ENCODE results near the gene SORCS2. TPM values are rescaled to one million over a fixed set of nuclear protein-coding genes. Genes with fewer than 3 reads are reported as not detected.

Gene SORCS2
- total and polyA plus RNA-seq, 2 donors: 2.2 to 2.7 TPM

- 87% methylated on average over 13 of the region's 13 CpGs for WGBS
- no peaks in the 10 kb centered on the region for H3K4me1 ChIP-seq (ENCODE audit: control insufficient read depth in 2 of 2, insufficient read depth in 2 of 2, low read length in 2 of 2)
- no peaks in the 10 kb centered on the region for H3K36me3 ChIP-seq (ENCODE audit: control insufficient read depth in 2 of 2, insufficient read depth in 2 of 2, low read length in 1 of 2)
- DNase-seq (ENCODE audit: low read depth in 6 of 9, low spot score in 9 of 9): no peak
- no peak overlapping the region for H3K27ac ChIP-seq (ENCODE audit: low read depth in 1 of 2, low read length in 1 of 2)
- H3K27me3 ChIP-seq (ENCODE audit: control insufficient read depth in 2 of 2, insufficient read depth in 1 of 2, low read length in 1 of 2): no peaks in the 10 kb centered on the region
- H3K9me3 ChIP-seq (ENCODE audit: control insufficient read depth in 2 of 2, insufficient read depth in 1 of 2, low read length in 1 of 2): no peaks in the 10 kb centered on the region
- H3K4me3 ChIP-seq (ENCODE audit: low read length in 2 of 2): no peak overlapping the region
These were observed 437.3 kb downstream of the SORCS2 start for GRCh38 chr4:7629501-7630254.

- no peak for DNase-seq (ENCODE audit: low read depth in 6 of 9, low spot score in 9 of 9)
- Histone ChIP-seq H3K27ac (ENCODE audit: low read depth in 1 of 2, low read length in 1 of 2) (no peak overlapping the region), H3K36me3 (ENCODE audit: control insufficient read depth in 2 of 2, insufficient read depth in 2 of 2, low read length in 1 of 2) (no peaks in the 10 kb centered on the region), H3K4me3 (ENCODE audit: low read length in 2 of 2) (no peak overlapping the region), H3K27me3 (ENCODE audit: control insufficient read depth in 2 of 2, insufficient read depth in 1 of 2, low read length in 1 of 2) (no peaks in the 10 kb centered on the region), H3K9me3 (ENCODE audit: control insufficient read depth in 2 of 2, insufficient read depth in 1 of 2, low read length in 1 of 2) (no peaks in the 10 kb centered on the region), H3K4me1 (ENCODE audit: control insufficient read depth in 2 of 2, insufficient read depth in 2 of 2, low read length in 2 of 2) (no peaks in the 10 kb centered on the region)
- 85% methylated on average over 17 of the region's 17 CpGs for WGBS
These were observed 438.4 kb downstream of the SORCS2 start for GRCh38 chr4:7630568-7631287.

GRCh38 chr4:7631288-7632014 lies 439.1 kb downstream of the SORCS2 start:
- 60% methylated on average over 10 of the region's 10 CpGs for WGBS
- no peaks in the 10 kb centered on the region for H3K9me3 ChIP-seq (ENCODE audit: control insufficient read depth in 2 of 2, insufficient read depth in 1 of 2, low read length in 1 of 2)
- no peaks in the 10 kb centered on the region for H3K36me3 ChIP-seq (ENCODE audit: control insufficient read depth in 2 of 2, insufficient read depth in 2 of 2, low read length in 1 of 2)
- H3K27ac ChIP-seq (ENCODE audit: low read depth in 1 of 2, low read length in 1 of 2): no peak overlapping the region
- no peaks in the 10 kb centered on the region for H3K4me1 ChIP-seq (ENCODE audit: control insufficient read depth in 2 of 2, insufficient read depth in 2 of 2, low read length in 2 of 2)
- no peak for DNase-seq (ENCODE audit: low read depth in 6 of 9, low spot score in 9 of 9)
- no peak overlapping the region for H3K4me3 ChIP-seq (ENCODE audit: low read length in 2 of 2)
- no peaks in the 10 kb centered on the region for H3K27me3 ChIP-seq (ENCODE audit: control insufficient read depth in 2 of 2, insufficient read depth in 1 of 2, low read length in 1 of 2)

- no peak for DNase-seq (ENCODE audit: low read depth in 6 of 9, low spot score in 9 of 9)
- Histone ChIP-seq H3K27ac (ENCODE audit: low read depth in 1 of 2, low read length in 1 of 2) (no peak overlapping the region), H3K4me1 (ENCODE audit: control insufficient read depth in 2 of 2, insufficient read depth in 2 of 2, low read length in 2 of 2) (no peaks in the 10 kb centered on the region), H3K36me3 (ENCODE audit: control insufficient read depth in 2 of 2, insufficient read depth in 2 of 2, low read length in 1 of 2) (no peaks in the 10 kb centered on the region), H3K27me3 (ENCODE audit: control insufficient read depth in 2 of 2, insufficient read depth in 1 of 2, low read length in 1 of 2) (no peaks in the 10 kb centered on the region), H3K9me3 (ENCODE audit: control insufficient read depth in 2 of 2, insufficient read depth in 1 of 2, low read length in 1 of 2) (no peaks in the 10 kb centered on the region), H3K4me3 (ENCODE audit: low read length in 2 of 2) (no peak overlapping the region)
- WGBS: 74% methylated on average over 12 of the region's 12 CpGs
These were observed 440.0 kb downstream of the SORCS2 start for GRCh38 chr4:7632341-7632740.

GRCh38 chr4:7632971-7633370 lies 440.6 kb downstream of the SORCS2 start:
- no peak for DNase-seq (ENCODE audit: low read depth in 6 of 9, low spot score in 9 of 9)
- 84% methylated on average over 5 of the region's 5 CpGs for WGBS
- Histone ChIP-seq H3K27me3 (ENCODE audit: control insufficient read depth in 2 of 2, insufficient read depth in 1 of 2, low read length in 1 of 2) (no peaks in the 10 kb centered on the region), H3K9me3 (ENCODE audit: control insufficient read depth in 2 of 2, insufficient read depth in 1 of 2, low read length in 1 of 2) (no peaks in the 10 kb centered on the region), H3K27ac (ENCODE audit: low read depth in 1 of 2, low read length in 1 of 2) (no peak overlapping the region), H3K4me1 (ENCODE audit: control insufficient read depth in 2 of 2, insufficient read depth in 2 of 2, low read length in 2 of 2) (no peaks in the 10 kb centered on the region), H3K36me3 (ENCODE audit: control insufficient read depth in 2 of 2, insufficient read depth in 2 of 2, low read length in 1 of 2) (no peaks in the 10 kb centered on the region), H3K4me3 (ENCODE audit: low read length in 2 of 2) (no peak overlapping the region)

- no peak overlapping the region for H3K4me3 ChIP-seq (ENCODE audit: low read length in 2 of 2)
- H3K9me3 ChIP-seq (ENCODE audit: control insufficient read depth in 2 of 2, insufficient read depth in 1 of 2, low read length in 1 of 2): no peaks in the 10 kb centered on the region
- H3K27me3 ChIP-seq (ENCODE audit: control insufficient read depth in 2 of 2, insufficient read depth in 1 of 2, low read length in 1 of 2): no peaks in the 10 kb centered on the region
- H3K4me1 ChIP-seq (ENCODE audit: control insufficient read depth in 2 of 2, insufficient read depth in 2 of 2, low read length in 2 of 2): no peaks in the 10 kb centered on the region
- no peak overlapping the region for H3K27ac ChIP-seq (ENCODE audit: low read depth in 1 of 2, low read length in 1 of 2)
- no peak for DNase-seq (ENCODE audit: low read depth in 6 of 9, low spot score in 9 of 9)
- H3K36me3 ChIP-seq (ENCODE audit: control insufficient read depth in 2 of 2, insufficient read depth in 2 of 2, low read length in 1 of 2): no peaks in the 10 kb centered on the region
- 51% methylated on average over 12 of the region's 12 CpGs for WGBS
These were observed 442.4 kb downstream of the SORCS2 start for GRCh38 chr4:7634661-7635251.

- 79% methylated on average over 25 of the region's 25 CpGs for WGBS
- Histone ChIP-seq H3K4me3 (ENCODE audit: low read length in 2 of 2) (no peak overlapping the region), H3K4me1 (ENCODE audit: control insufficient read depth in 2 of 2, insufficient read depth in 2 of 2, low read length in 2 of 2) (no peaks in the 10 kb centered on the region), H3K9me3 (ENCODE audit: control insufficient read depth in 2 of 2, insufficient read depth in 1 of 2, low read length in 1 of 2) (no peaks in the 10 kb centered on the region), H3K27me3 (ENCODE audit: control insufficient read depth in 2 of 2, insufficient read depth in 1 of 2, low read length in 1 of 2) (no peaks in the 10 kb centered on the region), H3K27ac (ENCODE audit: low read depth in 1 of 2, low read length in 1 of 2) (no peak overlapping the region), H3K36me3 (ENCODE audit: control insufficient read depth in 2 of 2, insufficient read depth in 2 of 2, low read length in 1 of 2) (no peaks in the 10 kb centered on the region)
- DNase-seq (ENCODE audit: low read depth in 6 of 9, low spot score in 9 of 9): no peak
These were observed 443.3 kb downstream of the SORCS2 start for GRCh38 chr4:7635445-7636239.

- no peaks in the 10 kb centered on the region for H3K9me3 ChIP-seq (ENCODE audit: control insufficient read depth in 2 of 2, insufficient read depth in 1 of 2, low read length in 1 of 2)
- H3K27ac ChIP-seq (ENCODE audit: low read depth in 1 of 2, low read length in 1 of 2): no peak overlapping the region
- no peaks in the 10 kb centered on the region for H3K27me3 ChIP-seq (ENCODE audit: control insufficient read depth in 2 of 2, insufficient read depth in 1 of 2, low read length in 1 of 2)
- WGBS: 96% methylated on average over 12 of the region's 12 CpGs
- H3K36me3 ChIP-seq (ENCODE audit: control insufficient read depth in 2 of 2, insufficient read depth in 2 of 2, low read length in 1 of 2): no peaks in the 10 kb centered on the region
- no peak overlapping the region for H3K4me3 ChIP-seq (ENCODE audit: low read length in 2 of 2)
- H3K4me1 ChIP-seq (ENCODE audit: control insufficient read depth in 2 of 2, insufficient read depth in 2 of 2, low read length in 2 of 2): no peaks in the 10 kb centered on the region
- DNase-seq (ENCODE audit: low read depth in 6 of 9, low spot score in 9 of 9): no peak
These were observed 443.8 kb downstream of the SORCS2 start for GRCh38 chr4:7636240-7636508.

Data from thymus (tissue), 11 donors.